ENCODE measurements around the gene KRTCAP2. TPM values are rescaled to one million over a fixed set of nuclear protein-coding genes. Genes with fewer than 3 reads are reported as not detected.
A peak's percentile ranks its signal among the peaks of the same experiment; 100 is the strongest.
"Not testable (repeated sequence)": the region's sequence is repeated elsewhere in the genome, so short reads cannot be mapped to it uniquely, and the experiment has no call there.

KRTCAP2 gene
- total RNA-seq, 1 donor from 2014 or later: 232 TPM

DNA sequence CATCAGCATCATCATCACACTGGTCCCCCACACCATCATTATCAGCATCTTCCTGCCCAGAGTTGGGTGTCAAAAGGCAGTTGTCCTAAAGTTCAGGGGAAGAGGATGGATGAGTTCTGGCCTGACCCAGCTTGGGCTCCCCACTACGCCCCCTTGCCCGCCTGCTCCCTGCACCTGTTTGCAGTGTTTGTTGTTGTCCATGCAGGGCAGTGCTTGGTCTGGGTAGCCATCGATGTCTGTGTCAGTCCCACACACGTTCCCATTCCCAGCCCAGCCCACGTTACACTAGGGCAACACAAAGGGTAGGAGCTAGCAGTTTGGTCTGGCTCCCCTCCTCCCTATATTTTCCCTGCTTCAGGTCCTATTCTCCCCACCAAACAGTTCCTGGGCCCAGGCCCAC lies 27.8 kb upstream of the KRTCAP2 start:
- DNase-seq (ENCODE audit: low read depth in 2 of 2): no peak

DNA sequence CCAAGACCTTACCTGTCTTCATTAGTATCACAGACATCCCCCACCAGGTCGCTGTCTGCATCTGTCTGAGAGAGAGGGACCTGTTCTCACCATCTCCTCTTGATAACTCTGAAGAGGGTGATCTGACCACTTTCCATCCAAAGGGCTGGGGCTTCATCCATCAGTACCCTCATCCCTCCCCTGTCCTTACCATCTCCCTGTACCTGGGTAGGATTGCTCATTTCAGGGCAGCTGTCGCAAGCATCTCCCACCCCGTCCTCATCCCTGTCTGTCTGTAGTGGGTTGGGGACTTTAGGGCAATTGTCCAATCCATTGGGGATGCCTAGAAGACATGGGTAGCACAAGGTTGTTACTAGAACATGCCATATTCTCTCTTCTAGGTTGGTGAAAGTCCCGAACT lies 26.7 kb upstream of the KRTCAP2 start:
- DNase-seq (ENCODE audit: low read depth in 2 of 2): no peak

DNA sequence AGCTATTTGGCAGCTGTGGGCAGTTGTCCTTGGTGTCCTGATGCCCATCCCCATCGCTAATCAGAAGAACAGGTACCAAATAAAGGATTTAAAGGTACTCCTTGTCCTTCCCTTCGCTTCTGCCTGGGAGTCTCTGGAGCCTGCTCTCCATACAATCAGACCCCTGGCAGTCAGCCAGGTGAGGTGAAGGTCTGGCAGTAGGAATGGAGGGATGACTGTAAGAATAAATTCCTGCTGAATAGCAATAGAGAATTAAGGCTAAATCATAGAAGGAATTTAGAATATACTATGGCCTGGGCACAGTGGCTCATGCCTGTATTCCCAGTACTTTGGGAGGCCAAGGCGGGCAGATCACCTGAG lies 25.4 kb upstream of the KRTCAP2 start:
- no peak for DNase-seq (ENCODE audit: low read depth in 2 of 2)

DNA sequence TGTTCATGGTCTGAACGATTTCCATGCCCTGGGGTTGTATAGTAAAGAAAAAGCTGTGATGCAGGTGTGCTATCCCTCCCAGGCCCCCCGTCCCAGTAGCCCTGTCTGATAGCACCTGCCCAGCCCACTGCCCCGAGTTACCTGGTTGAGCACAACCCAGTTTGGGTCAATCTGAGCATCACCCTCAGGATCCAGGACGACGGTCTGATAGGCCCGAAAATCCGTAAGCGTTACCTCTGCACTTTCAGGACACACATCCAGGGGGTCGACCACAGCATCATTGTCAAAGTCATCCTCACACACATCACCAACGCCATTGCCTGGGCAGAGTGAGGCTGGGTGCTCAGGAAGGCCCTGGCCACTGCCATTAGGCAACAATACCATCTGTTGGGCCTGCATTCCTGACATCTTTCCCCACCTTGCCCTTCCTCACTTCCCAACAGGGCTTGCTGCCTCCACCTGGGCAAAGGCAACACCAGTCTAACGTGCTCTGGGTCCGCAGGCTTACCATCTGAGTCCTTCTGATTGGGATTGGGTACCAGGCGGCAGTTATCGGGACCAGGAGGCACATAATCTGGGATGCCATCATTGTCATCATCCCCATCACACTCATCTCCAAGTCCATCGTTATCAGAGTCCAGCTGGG lies 24.9 kb upstream of the KRTCAP2 start:
- no peak for DNase-seq (ENCODE audit: low read depth in 2 of 2)

DNA sequence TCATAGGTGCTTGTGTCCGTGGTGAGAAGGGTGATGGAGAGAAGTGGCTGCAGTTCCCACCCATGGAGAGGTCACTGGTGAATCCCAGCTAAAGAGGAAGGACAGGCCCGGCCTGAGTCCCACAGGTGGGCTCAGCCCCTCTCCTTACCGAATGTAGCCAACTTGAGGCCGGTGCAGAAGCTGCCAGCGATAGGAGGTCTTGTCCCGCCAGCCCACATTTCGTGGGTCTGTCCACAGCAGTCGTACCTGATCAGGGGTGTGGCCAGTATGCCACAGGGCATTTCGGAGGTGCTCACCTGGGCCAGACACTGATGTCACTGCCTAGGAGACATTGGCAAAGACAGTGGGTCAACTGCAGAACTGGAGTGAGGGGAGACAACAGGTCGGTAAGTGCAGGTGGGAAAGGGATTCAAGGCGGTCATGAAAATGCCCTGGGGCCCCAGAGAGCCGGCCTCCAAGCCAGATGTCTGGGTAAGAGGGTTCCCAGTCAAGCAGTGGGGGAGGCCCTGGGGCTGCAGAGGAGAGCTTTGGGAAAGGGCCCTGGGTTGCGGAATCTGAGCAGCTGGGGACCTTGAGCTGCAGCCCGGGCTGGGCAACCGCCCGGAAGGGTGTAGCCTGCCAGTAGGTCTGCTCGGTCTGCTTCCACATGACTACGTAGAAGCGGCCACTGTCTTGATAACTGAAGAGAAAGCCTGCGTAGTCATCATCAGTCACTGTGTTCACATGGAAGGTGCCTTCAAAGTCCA lies 24.0 kb upstream of the KRTCAP2 start:
- DNase-seq (ENCODE audit: low read depth in 2 of 2): no peak

DNA sequence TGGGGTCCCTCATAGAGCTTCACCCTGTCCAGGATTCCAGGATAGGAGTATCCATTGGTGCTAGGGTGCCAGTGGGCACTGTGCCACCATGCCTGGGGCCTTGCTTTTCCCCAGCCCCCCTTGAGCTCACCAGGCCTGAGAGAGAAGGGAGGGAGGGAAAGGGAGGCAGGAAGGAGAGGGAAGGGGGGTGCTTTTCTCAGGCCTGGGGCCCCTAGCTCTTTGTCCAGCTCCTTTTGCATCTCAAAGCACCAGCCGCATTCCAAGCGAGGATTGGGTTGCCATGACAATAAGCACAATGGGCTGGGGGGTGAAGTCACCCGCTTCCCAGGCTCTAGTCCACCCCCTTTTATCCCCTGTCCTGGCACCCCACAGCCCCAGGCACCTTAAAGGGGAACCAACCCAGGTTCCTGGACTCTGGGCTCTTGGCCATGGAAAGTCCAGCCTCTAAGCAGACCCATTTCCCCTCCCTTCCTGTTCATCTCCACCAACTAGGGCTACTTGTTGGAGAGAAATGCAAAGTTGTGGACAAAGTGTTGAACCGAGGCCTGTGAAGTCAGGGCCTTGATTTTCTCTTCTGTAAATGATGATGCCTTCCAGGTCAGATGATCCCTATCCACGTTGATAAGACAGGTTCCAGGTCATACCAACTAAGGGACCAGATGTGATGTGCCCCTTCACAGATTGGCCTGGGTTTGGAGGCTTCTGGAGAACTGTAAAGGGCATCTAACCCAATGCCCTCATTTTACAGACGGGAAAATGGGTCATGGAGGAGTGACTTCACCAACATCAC lies 23.2 kb upstream of the KRTCAP2 start:
- DNase-seq (ENCODE audit: low read depth in 2 of 2): no peak

DNA sequence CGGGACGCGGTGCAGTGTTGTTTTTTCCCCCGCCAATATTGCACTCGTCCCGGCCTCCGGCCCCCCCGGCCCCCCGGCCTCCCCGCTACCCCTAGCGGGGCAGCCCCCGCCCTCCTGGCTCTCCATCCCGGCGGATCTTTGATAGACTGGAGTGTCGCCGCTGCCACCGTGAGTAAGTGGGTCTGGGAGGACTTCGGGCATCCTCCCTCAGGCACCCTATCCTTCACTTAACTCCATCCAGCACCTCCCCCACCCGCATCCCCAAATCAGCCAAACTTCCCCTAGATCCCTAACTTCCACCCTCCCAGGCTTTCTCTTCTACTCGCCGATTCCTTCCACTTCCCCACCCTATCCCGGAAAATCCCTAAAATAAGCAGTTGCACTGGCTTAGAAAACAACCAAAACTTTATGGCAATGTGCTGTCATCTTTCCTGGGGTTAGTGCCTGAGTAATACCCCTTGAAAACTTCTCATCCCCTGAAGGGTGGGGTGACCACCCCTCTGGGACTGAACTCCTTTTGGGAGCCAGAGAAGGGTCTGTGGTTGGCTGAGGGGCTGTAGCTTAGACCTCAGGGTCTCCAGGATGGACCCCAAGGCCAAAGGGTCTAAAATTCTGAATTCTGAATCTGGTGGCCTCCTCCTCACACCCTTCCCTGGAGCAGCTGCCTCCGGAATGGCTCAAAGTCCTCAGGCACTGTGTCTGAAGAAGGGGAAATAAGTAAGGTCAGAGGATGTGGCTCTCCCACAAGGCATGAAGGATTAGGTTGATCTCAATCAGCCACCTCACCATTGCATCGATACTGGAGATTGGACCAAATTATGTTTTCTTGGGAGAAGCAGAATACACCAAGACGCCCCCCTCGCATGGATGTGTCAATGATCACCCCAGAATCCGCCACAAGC lies 22.3 kb upstream of the KRTCAP2 start:
- peak in 1 of 2 donors; percentile 17 for DNase-seq (ENCODE audit: low read depth in 2 of 2)

DNA sequence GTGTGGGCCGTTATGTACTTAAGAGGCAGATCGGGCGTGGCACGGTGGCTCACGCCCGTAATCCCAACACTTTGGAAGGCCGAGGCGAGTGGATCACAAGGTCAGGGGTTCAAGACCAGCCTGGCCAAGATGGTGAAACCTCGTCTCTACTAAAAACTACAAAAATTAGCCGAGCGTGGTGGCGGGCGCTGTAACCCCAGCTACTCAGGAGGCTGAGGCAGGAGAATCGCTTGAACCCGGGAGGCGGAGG lies 20.8 kb upstream of the KRTCAP2 start:
- DNase-seq (ENCODE audit: low read depth in 2 of 2): not testable (repeated sequence)

DNA sequence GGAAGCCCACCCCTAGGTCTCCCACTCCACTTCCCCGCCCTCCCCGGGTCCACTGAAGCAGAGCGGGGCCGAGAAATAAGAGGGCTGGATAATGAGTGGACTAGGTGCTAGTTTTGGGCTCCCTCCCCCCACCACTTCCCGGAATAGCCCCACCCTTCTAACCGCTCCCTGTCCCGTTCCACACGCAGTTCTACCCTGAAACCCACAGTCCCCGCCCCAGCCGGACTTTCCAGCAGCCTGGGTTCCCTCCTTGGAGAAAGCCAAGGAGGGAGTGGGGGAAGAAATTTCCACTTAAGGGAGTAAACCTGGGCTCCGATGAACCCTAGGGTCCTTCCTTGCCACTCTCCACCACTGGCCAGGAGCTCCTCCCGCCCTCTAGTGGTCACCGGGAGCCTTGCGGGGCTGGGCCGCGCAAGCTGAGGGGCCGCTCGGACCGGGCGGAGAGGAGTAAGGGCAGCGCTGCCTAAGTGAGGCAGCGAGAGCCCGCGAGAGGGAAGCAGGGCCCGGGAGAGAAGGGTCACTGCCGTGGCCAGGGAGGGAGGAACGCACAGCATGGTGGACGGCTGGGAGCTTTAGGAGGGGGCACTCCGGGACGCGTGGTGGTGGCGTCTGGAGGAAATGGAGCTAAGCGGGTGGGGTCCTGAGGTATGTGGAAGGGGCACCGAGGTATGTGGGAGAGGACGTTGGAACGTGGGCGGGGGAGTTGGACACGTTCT lies 20.3 kb upstream of the KRTCAP2 start:
- peak; percentile 87 to 89 for DNase-seq (ENCODE audit: low read depth in 2 of 2)

DNA sequence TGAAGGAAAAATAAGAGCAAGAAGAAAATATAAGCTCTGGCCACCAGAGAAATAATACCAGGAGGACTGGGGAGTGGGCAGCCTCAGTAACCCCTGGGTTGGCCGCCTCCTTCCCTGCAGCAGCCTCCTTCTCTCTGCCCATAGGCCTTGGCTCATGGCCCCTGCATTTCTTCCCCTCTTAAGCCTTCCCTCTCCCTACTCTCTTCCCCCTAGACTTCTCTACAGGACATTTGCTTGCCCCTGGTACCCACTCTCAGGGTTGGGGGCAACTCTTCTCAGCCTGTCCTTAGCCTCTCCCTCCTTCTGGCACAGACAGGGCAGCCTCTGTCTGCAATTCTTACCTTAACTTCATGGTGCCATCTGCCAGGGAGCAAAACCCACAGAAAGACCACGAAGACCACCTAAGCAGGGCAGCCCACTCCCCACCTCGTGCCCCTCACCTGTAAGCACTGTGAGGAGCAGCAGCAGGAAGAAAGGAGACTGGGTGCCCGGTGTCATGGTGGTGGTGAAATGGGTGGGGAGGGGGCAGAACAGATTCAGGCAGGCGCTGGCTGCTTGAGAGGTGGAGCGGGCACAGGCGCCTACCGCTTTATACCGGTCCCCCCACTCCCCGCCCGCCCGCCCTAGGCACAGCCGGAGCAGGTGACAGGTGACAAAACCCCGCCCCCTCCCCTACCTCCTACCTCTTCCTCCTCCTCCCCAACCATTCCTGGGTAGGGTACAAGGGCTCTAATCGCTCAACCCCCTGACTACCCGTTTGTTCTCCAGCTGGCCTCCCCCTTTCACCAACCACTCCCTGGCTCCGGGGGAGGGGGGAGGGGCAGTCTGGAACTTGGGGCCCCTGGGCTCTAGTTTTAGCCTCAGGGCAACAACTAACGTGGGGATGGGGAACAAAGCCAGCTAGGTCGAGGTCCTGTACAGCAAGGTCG lies 19.5 kb upstream of the KRTCAP2 start:
- no peak for DNase-seq (ENCODE audit: low read depth in 2 of 2)

DNA sequence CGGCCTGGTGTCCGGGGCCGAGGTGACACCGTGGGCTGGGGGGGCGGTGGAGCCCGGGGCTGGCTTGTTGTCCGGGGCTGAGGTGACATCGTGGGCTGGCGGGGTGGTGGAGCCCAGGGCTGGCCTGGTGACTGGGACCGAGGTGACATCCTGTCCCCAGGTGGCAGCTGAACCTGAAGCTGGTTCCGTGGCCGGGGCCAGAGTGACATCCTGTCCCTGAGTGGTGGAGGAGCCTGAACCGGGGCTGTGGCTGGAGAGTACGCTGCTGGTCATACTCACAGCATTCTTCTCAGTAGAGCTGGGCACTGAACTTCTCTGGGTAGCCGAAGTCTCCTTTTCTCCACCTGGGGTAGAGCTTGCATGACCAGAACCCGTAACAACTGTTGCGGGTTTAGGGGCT lies 18.8 kb upstream of the KRTCAP2 start:
- DNase-seq (ENCODE audit: low read depth in 2 of 2): no peak

DNA sequence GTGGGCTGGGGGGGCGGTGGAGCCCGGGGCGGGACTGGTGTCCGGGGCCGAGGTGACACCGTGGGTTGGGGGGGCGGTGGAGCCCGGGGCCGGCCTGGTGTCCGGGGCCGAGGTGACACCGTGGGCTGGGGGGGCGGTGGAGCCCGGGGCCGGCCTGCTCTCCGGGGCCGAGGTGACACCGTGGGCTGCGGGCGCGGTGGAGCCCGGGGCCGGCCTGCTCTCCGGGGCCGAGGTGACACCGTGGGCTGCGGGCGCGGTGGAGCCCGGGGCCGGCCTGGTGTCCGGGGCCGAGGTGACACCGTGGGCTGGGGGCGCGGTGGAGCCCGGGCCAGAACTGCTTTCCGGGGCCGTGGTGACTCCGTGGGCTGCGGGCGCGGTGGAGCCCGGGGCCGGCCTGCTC lies 16.8 kb upstream of the KRTCAP2 start:
- DNase-seq (ENCODE audit: low read depth in 2 of 2): not testable (repeated sequence)

DNA sequence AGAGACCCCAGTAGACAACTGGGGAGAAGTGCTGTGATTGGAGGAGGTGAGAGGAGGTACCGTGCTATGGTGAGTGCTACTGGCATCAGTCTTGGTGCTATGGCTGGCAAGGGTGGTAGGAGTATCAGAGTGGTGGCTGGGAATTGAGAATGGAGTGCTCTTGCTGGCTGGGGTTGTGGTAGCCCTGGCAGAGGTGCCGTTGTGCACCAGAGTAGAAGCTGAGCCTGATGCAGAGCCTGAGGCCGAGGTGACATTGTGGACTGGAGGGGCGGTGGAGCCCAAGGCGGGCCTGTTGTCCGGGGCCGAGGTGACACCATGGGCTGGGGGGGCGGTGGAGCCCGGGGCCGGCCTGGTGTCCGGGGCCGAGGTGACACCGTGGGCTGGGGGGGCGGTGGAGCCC lies 15.2 kb upstream of the KRTCAP2 start:
- DNase-seq (ENCODE audit: low read depth in 2 of 2): no peak

DNA sequence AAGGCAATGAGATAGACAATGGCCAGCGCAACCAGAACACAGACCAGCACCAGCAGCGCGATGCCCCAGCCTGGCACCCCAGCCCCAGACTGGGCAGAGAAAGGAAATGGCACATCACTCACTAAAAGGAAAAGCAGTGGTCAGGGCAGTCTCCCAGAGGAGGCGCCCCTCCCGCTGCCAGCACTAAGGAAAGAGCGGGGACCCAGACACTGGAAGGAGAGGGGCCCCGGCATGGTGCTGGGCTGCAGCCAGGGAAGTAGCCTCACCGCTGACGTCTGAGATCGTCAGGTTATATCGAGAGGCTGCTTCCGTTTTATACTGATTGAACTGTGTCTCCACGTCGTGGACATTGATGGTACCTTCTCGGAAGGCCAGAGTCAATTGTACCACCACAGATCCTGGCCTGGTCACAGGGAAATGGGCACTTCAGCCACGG lies 14.4 kb upstream of the KRTCAP2 start:
- no peak for DNase-seq (ENCODE audit: low read depth in 2 of 2)

DNA sequence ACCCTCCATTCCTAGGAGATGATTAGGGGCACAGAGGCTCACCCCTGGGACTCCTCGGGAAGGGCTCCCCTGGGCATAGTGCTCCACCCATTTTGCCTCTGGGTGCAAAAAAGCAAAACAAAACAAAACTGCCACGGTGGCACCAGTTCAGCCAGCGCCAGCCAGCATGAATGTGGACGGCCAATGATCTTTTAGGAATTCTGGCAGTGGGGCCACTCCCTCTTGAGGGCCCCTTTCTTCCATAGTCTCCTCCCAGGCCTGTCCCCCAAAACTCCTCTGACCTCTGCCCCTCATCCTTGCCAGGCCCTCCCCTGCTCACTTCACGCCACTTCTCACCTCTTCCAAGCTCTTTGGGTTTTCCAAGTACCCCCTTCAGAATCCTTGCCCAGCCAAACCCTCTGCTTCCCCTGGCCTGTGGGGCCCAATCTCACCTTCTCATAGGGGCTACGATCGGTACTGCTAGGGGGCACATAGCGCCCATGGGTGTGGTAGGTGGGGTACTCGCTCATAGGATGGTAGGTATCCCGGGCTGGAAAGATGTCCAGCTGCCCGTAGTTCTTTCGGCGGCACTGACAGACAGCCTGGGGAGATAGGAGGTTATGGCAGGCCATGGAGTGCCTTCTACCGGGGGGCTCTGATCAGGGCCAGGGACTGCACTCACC lies 13.8 kb upstream of the KRTCAP2 start:
- DNase-seq (ENCODE audit: low read depth in 2 of 2): no peak

DNA sequence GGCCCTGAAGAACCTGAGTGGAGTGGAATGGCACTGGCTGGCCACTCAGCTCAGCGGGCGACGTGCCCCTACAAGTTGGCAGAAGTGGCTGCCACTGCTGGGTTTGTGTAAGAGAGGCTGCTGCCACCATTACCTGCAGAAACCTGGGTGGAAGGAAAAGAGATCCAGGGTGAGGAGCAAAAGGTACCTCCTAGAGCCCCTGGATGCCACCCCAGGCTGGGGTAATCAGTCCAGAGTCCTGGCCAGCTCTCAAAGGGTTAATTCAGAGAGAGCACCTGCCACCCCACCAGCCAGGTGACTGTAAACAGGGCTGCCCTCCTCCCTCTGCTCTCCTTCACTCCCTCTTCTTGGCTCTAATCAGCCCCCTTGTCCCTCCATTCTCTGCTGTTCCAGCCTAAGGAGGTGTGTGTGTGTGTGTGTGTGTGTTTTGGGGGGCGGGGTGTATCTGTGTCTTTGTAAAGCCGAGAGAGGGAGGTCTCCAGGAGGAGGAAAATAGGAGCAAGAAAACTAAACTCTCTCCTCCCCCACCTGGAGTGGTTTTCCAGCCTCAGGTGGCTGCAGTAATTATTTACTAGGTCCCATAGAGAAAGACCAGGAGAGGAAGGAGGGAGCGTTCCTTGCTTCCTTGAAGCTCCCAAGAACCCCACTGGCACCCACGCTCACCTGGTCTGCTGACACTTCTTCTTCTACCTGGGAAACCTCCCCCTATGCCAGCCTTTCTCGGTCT lies 13.1 kb upstream of the KRTCAP2 start:
- DNase-seq (ENCODE audit: low read depth in 2 of 2): no peak

DNA sequence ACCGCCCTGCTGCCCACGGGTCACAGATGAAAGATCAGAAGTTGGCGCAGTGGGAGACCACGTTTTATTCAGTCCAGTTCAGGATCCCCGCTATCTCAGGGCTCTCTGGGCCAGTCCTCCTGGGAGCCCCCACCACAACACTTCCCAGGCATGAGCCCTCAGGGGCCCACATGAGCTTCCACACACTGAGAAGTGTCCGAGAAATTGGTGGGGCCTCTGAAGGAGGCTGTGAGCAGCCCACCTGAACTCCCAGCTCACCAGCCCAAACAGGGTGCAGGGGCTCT lies 12.6 kb upstream of the KRTCAP2 start:
- DNase-seq (ENCODE audit: low read depth in 2 of 2): no peak

DNA sequence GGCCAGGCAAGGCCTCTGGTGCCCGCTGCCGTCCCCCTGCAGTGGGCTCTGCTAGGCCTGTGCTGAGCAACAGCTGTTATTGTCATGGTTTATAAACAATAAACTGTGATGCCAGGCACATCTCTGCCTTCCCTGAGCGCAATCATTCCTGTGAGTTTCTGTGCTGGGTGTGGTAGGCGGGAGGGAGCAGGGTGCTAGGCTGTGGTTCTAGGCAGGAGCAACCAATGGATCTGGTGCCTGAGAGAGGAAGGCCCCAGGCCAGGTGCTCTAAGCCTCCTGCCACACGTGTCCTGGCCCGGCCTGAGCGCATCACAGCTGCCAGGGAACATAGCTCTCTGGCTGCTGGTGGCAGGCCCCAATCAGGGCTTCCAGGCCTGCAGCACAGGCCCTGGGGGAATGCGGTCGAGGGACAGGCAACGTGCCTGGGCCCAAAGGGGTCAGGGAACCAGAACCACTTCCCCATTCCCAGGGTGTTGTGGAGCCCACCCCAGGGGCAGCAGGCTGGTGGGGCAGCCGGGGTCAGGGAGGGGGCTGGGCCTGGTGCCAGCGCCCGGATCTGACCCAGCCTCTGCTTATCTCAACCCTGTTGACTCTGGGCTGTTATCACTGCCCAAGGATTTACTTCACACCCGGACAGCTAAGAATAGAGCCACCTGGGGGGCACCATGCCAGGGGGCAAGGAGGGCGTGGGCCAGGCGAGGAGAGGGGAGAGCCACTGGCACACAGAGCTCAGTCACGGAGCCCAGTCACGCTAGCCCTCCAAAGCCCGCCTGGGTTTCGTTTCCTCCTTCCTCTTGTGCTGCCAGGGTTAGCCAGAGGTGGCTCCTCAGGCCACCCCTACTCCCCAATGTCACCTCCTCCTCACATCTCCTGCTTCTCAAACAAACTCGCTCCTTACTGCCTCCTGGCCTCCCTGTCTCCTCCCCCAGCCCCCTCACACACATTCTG lies 12.0 kb upstream of the KRTCAP2 start:
- no peak for DNase-seq (ENCODE audit: low read depth in 2 of 2)

Data from lung microvascular endothelial cell (primary cell).